GM18498 (cell line): ENCODE measurements around the gene SSR3.

Experiments
- ATAC-seq: cut with Tn5 transposase; IDR thresholded peaks from one replicate; pipeline ENCODE4 v1.9.1; 2021; ENCODE audit warnings: mild to moderate bottlenecking, moderate library complexity; ENCODE audit not compliant: unreplicated experiment

SSR3 gene

GRCh38 chr3:156495816-156496215 lies 59.1 kb downstream of the SSR3 start:
- no peak for ATAC-seq

- ATAC-seq: peak; percentile 44
Observed at GRCh38 chr3:156493887-156494286, 61.0 kb downstream of the SSR3 start.

- no peak for ATAC-seq
Observed at GRCh38 chr3:156492801-156493261, 62.1 kb downstream of the SSR3 start.

- no peak for ATAC-seq
Observed at GRCh38 chr3:156491192-156491591, 63.7 kb downstream of the SSR3 start.
